ENCODE measurements around the gene SLC6A12.
A peak's percentile ranks its signal among the peaks of the same experiment; 100 is the strongest.

Gene SLC6A12

GRCh38 chr12:203074-203461 lies 10.9 kb downstream of the SLC6A12 start:
- H3K9me3 ChIP-seq (ENCODE audit: control insufficient read depth in 2 of 2, low read length in 2 of 2): no peaks in the 10 kb centered on the region
- H3K36me3 ChIP-seq (ENCODE audit: control insufficient read depth in 2 of 2, insufficient read depth in 2 of 2, low read length in 2 of 2): no peaks in the 10 kb centered on the region
- H3K4me1 ChIP-seq (ENCODE audit: control insufficient read depth in 2 of 2, insufficient read depth in 2 of 2, low read length in 2 of 2): no peaks in the 10 kb centered on the region
- H3K27ac ChIP-seq (ENCODE audit: low read depth in 2 of 2, low read length in 2 of 2): no peak overlapping the region
- peaks cover 21 to 41% of the 10 kb centered on the region in 2 donors for H3K27me3 ChIP-seq (ENCODE audit: control insufficient read depth in 2 of 2, insufficient read depth in 2 of 2, low read length in 2 of 2)
- no peak overlapping the region for H3K9ac ChIP-seq (ENCODE audit: low read depth in 1 of 2, low read length in 2 of 2)
- H3K4me3 ChIP-seq (ENCODE audit: low read length in 2 of 2): peak overlapping the region in 1 of 2 donors; percentile 52

DNA sequence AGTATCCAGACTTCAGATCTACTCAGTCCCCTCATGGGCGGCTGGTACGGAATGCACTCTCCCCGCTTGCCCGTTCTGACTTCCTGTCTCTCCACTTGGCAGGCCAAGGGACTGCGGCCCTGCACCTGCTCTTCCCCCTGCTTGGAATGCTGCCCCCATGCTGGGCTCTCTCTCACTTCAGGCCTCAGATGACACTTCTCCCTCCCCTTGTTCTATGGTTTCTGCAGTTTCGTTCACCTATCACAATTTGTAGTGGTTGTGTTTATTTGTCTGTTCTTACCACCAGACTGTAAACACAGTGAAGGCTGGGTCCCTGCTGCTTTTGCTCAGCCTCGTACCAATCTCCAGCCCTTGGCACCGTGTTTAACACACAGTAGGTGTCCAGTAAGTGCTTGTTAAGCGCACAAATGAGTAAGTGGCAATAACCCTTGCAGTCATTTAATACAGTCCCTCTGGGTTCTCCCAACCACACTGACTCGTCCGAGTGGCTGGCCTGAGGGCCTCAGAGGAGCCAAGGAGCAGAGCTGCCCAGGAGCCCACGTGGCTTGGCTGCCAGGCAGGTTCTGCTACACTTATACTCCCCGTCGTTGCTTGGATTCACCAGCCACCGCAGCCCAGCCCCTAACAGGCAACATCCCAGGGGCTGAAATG lies 11.8 kb downstream of the SLC6A12 start:
- Histone ChIP-seq H3K9me3 (ENCODE audit: control insufficient read depth in 2 of 2, low read length in 2 of 2) (no peaks in the 10 kb centered on the region), H3K27ac (ENCODE audit: low read depth in 2 of 2, low read length in 2 of 2) (no peak overlapping the region), H3K4me3 (ENCODE audit: low read length in 2 of 2) (no peak overlapping the region), H3K27me3 (ENCODE audit: control insufficient read depth in 2 of 2, insufficient read depth in 2 of 2, low read length in 2 of 2) (peaks cover 21 to 41% of the 10 kb centered on the region in 2 donors), H3K36me3 (ENCODE audit: control insufficient read depth in 2 of 2, insufficient read depth in 2 of 2, low read length in 2 of 2) (no peaks in the 10 kb centered on the region), H3K4me1 (ENCODE audit: control insufficient read depth in 2 of 2, insufficient read depth in 2 of 2, low read length in 2 of 2) (no peaks in the 10 kb centered on the region), H3K9ac (ENCODE audit: low read depth in 1 of 2, low read length in 2 of 2) (no peak overlapping the region)

DNA sequence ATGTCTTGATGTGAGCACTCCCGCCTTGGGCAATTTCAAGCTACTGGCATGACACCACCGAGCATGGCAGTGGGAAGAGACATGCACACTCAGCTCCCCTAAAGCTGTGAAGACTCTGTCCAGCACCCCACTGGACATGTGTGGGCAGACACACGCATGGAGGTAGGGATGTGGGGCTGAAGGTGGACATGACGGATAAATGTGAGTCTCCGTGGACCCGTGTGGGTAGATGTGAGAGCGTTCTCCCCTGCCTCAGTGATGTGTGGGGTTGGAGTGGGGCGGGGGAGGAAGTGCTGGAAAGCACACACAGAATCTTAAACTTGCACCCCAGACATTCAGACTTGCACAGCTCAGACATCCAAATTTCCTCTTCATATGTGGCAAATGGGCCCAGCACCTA lies 12.6 kb downstream of the SLC6A12 start:
- no peak overlapping the region for H3K4me3 ChIP-seq (ENCODE audit: low read length in 2 of 2)
- no peaks in the 10 kb centered on the region for H3K9me3 ChIP-seq (ENCODE audit: control insufficient read depth in 2 of 2, low read length in 2 of 2)
- H3K9ac ChIP-seq (ENCODE audit: low read depth in 1 of 2, low read length in 2 of 2): no peak overlapping the region
- no peak overlapping the region for H3K27ac ChIP-seq (ENCODE audit: low read depth in 2 of 2, low read length in 2 of 2)
- H3K27me3 ChIP-seq (ENCODE audit: control insufficient read depth in 2 of 2, insufficient read depth in 2 of 2, low read length in 2 of 2): peaks cover 21 to 36% of the 10 kb centered on the region in 2 donors
- H3K36me3 ChIP-seq (ENCODE audit: control insufficient read depth in 2 of 2, insufficient read depth in 2 of 2, low read length in 2 of 2): no peaks in the 10 kb centered on the region
- H3K4me1 ChIP-seq (ENCODE audit: control insufficient read depth in 2 of 2, insufficient read depth in 2 of 2, low read length in 2 of 2): no peaks in the 10 kb centered on the region

- Histone ChIP-seq H3K4me1 (ENCODE audit: control insufficient read depth in 2 of 2, insufficient read depth in 2 of 2, low read length in 2 of 2) (no peaks in the 10 kb centered on the region), H3K9ac (ENCODE audit: low read depth in 1 of 2, low read length in 2 of 2) (no peak overlapping the region), H3K27ac (ENCODE audit: low read depth in 2 of 2, low read length in 2 of 2) (no peak overlapping the region), H3K4me3 (ENCODE audit: low read length in 2 of 2) (no peak overlapping the region), H3K9me3 (ENCODE audit: control insufficient read depth in 2 of 2, low read length in 2 of 2) (no peaks in the 10 kb centered on the region), H3K36me3 (ENCODE audit: control insufficient read depth in 2 of 2, insufficient read depth in 2 of 2, low read length in 2 of 2) (no peaks in the 10 kb centered on the region), H3K27me3 (ENCODE audit: control insufficient read depth in 2 of 2, insufficient read depth in 2 of 2, low read length in 2 of 2) (peaks cover 16 to 26% of the 10 kb centered on the region in 2 donors)
Measured at GRCh38 chr12:198705-199104, 15.3 kb downstream of the SLC6A12 start.

DNA sequence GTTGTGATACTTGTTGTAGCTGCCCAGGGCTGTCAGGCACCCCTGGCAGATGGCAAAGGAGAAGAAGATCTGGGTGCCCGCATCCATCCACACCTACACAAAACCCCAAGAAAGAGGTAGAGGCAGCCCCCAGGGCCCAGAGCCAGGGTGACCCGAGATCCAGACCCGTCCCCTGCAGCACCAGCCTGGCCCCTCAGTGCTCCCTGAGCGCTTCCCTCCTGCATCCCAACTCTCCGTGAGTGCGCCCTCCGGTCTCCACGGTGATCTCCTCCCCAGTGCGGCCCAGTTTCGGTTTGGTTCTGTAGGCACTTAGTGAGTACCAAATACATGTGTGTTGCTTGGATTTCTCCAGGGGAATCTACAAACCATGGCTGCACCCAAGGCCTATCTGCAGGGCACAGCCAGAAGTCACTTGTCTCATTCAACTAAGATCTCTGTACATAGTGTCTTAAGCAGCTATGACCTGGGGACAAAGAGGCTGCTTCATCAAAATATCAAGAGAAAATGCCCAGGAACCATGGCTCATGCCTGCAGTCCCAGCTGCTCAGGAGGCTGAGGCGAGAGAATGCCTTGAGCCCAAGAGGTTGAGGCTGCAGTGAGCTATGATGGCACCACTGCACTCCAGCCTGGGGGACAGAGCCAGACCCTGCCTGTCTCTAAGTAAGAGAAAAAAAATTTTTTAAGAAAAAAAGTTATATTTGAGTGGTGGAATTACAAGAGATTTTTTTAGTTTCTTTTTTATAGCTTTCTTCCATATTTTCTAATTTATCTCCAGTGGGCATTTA lies 15.9 kb downstream of the SLC6A12 start:
- Histone ChIP-seq H3K9ac (ENCODE audit: low read depth in 1 of 2, low read length in 2 of 2) (no peak overlapping the region), H3K36me3 (ENCODE audit: control insufficient read depth in 2 of 2, insufficient read depth in 2 of 2, low read length in 2 of 2) (no peaks in the 10 kb centered on the region), H3K4me3 (ENCODE audit: low read length in 2 of 2) (no peak overlapping the region), H3K4me1 (ENCODE audit: control insufficient read depth in 2 of 2, insufficient read depth in 2 of 2, low read length in 2 of 2) (no peaks in the 10 kb centered on the region), H3K27ac (ENCODE audit: low read depth in 2 of 2, low read length in 2 of 2) (no peak overlapping the region), H3K9me3 (ENCODE audit: control insufficient read depth in 2 of 2, low read length in 2 of 2) (no peaks in the 10 kb centered on the region), H3K27me3 (ENCODE audit: control insufficient read depth in 2 of 2, insufficient read depth in 2 of 2, low read length in 2 of 2) (peaks cover 16 to 26% of the 10 kb centered on the region in 2 donors)

GRCh38 chr12:197347-197746 lies 16.6 kb downstream of the SLC6A12 start:
- Histone ChIP-seq H3K9ac (ENCODE audit: low read depth in 1 of 2, low read length in 2 of 2) (no peak overlapping the region), H3K4me3 (ENCODE audit: low read length in 2 of 2) (no peak overlapping the region), H3K36me3 (ENCODE audit: control insufficient read depth in 2 of 2, insufficient read depth in 2 of 2, low read length in 2 of 2) (no peaks in the 10 kb centered on the region), H3K4me1 (ENCODE audit: control insufficient read depth in 2 of 2, insufficient read depth in 2 of 2, low read length in 2 of 2) (no peaks in the 10 kb centered on the region), H3K27me3 (ENCODE audit: control insufficient read depth in 2 of 2, insufficient read depth in 2 of 2, low read length in 2 of 2) (peaks cover 13 to 21% of the 10 kb centered on the region in 2 donors), H3K9me3 (ENCODE audit: control insufficient read depth in 2 of 2, low read length in 2 of 2) (no peaks in the 10 kb centered on the region), H3K27ac (ENCODE audit: low read depth in 2 of 2, low read length in 2 of 2) (no peak overlapping the region)

DNA sequence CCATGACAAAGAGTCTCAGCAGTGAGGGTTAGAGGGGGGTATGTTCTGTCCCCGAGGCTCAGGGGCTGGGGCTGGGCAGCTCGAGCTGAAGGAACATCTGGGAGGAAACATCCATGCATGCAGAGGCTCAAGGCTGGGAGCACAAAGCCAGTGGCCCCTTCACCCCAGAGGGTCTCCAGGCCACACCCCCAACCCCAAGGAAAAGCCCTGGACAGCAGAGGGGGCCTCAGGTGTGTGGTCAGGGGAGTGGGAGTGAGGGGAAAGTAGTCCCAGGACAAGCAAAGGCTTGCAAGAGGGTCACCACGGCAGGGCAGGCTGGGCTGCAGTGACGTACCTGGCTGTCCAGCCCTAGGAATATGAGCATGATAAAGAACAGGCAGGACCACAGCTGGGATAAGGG lies 17.5 kb downstream of the SLC6A12 start:
- Histone ChIP-seq H3K9me3 (ENCODE audit: control insufficient read depth in 2 of 2, low read length in 2 of 2) (no peaks in the 10 kb centered on the region), H3K27me3 (ENCODE audit: control insufficient read depth in 2 of 2, insufficient read depth in 2 of 2, low read length in 2 of 2) (peaks cover 7 to 13% of the 10 kb centered on the region in 2 donors), H3K4me1 (ENCODE audit: control insufficient read depth in 2 of 2, insufficient read depth in 2 of 2, low read length in 2 of 2) (no peaks in the 10 kb centered on the region), H3K9ac (ENCODE audit: low read depth in 1 of 2, low read length in 2 of 2) (no peak overlapping the region), H3K4me3 (ENCODE audit: low read length in 2 of 2) (no peak overlapping the region), H3K36me3 (ENCODE audit: control insufficient read depth in 2 of 2, insufficient read depth in 2 of 2, low read length in 2 of 2) (no peaks in the 10 kb centered on the region), H3K27ac (ENCODE audit: low read depth in 2 of 2, low read length in 2 of 2) (no peak overlapping the region)

DNA sequence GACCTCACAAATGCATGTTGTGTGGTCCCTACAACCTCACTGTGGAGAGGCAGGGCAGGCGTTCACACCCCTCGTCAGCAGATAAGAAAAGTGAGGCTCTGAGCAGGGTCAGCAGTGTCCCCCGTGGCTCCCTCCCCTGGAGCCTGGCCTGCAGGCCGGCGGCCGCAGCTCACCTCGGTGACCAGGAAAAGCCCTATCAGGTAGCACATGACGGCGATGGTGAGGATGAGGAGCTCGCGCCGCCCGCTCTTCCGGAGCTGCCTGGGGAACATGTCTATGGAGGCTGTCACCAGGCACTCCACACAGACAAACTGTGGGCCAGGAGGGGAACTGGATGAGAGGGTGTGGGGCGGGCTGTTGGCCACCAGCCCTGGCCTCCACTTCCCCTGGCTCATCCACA lies 18.0 kb downstream of the SLC6A12 start:
- Histone ChIP-seq H3K27ac (ENCODE audit: low read depth in 2 of 2, low read length in 2 of 2) (no peak overlapping the region), H3K4me1 (ENCODE audit: control insufficient read depth in 2 of 2, insufficient read depth in 2 of 2, low read length in 2 of 2) (no peaks in the 10 kb centered on the region), H3K27me3 (ENCODE audit: control insufficient read depth in 2 of 2, insufficient read depth in 2 of 2, low read length in 2 of 2) (peaks cover 7 to 9% of the 10 kb centered on the region in 2 donors), H3K4me3 (ENCODE audit: low read length in 2 of 2) (no peak overlapping the region), H3K9ac (ENCODE audit: low read depth in 1 of 2, low read length in 2 of 2) (no peak overlapping the region), H3K36me3 (ENCODE audit: control insufficient read depth in 2 of 2, insufficient read depth in 2 of 2, low read length in 2 of 2) (no peaks in the 10 kb centered on the region), H3K9me3 (ENCODE audit: control insufficient read depth in 2 of 2, low read length in 2 of 2) (no peaks in the 10 kb centered on the region)

GRCh38 chr12:195156-195555 lies 18.8 kb downstream of the SLC6A12 start:
- Histone ChIP-seq H3K4me3 (ENCODE audit: low read length in 2 of 2) (no peak overlapping the region), H3K4me1 (ENCODE audit: control insufficient read depth in 2 of 2, insufficient read depth in 2 of 2, low read length in 2 of 2) (no peaks in the 10 kb centered on the region), H3K27me3 (ENCODE audit: control insufficient read depth in 2 of 2, insufficient read depth in 2 of 2, low read length in 2 of 2) (peaks cover 7 to 9% of the 10 kb centered on the region in 2 donors), H3K9ac (ENCODE audit: low read depth in 1 of 2, low read length in 2 of 2) (no peak overlapping the region), H3K36me3 (ENCODE audit: control insufficient read depth in 2 of 2, insufficient read depth in 2 of 2, low read length in 2 of 2) (no peaks in the 10 kb centered on the region), H3K27ac (ENCODE audit: low read depth in 2 of 2, low read length in 2 of 2) (no peak overlapping the region), H3K9me3 (ENCODE audit: control insufficient read depth in 2 of 2, low read length in 2 of 2) (no peaks in the 10 kb centered on the region)

DNA sequence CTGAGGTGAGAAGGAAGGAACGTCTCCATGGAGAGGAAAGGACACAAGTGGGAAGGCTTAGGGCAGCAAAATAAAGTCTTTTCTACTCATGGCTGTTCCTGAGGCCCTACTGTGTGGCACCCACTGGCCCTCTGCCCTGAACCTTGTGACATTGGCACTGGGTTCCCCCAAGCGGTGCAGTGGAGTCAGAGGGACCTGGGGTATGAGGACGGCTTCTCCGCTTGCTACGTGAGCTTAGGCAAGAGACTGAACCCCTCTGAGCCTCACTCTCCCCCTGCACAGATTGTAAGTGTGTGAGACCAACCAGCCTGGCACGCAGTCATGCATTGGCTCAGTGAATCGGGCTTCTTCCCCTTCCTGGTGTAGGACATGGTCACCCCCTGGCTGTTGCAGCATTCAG lies 19.7 kb downstream of the SLC6A12 start:
- H3K4me3 ChIP-seq (ENCODE audit: low read length in 2 of 2): no peak overlapping the region
- H3K27me3 ChIP-seq (ENCODE audit: control insufficient read depth in 2 of 2, insufficient read depth in 2 of 2, low read length in 2 of 2): peaks cover 7 to 9% of the 10 kb centered on the region in 2 donors
- H3K9ac ChIP-seq (ENCODE audit: low read depth in 1 of 2, low read length in 2 of 2): no peak overlapping the region
- no peaks in the 10 kb centered on the region for H3K9me3 ChIP-seq (ENCODE audit: control insufficient read depth in 2 of 2, low read length in 2 of 2)
- H3K27ac ChIP-seq (ENCODE audit: low read depth in 2 of 2, low read length in 2 of 2): no peak overlapping the region
- H3K36me3 ChIP-seq (ENCODE audit: control insufficient read depth in 2 of 2, insufficient read depth in 2 of 2, low read length in 2 of 2): no peaks in the 10 kb centered on the region
- H3K4me1 ChIP-seq (ENCODE audit: control insufficient read depth in 2 of 2, insufficient read depth in 2 of 2, low read length in 2 of 2): peaks cover 0 to 4% of the 10 kb centered on the region in 2 donors

Measured in mucosa of rectum (tissue), 2 donors.